K562 (cell line): ENCODE data around the gene FGF22. TPM values are rescaled to one million over a fixed set of nuclear protein-coding genes. Genes with fewer than 3 reads are reported as not detected.
A peak's percentile ranks its signal among the peaks of the same experiment; 100 is the strongest.

Source experiments
- BRD9 ChIP-seq: fragments of 450-650 bp; IDR thresholded peaks from 2 replicates; pipeline ENCODE4 v1.6.1; 2018; ENCODE audit warnings: low read depth; ENCODE audit not compliant: partially characterized antibody
- CBFA2T2 ChIP-seq: fragments of 450-650 bp; conservative IDR thresholded peaks from 2 replicates; pipeline ENCODE4 v1.6.1; 2017; ENCODE audit warnings: mild to moderate bottlenecking
- ELF4 ChIP-seq: fragments of 450-650 bp; formaldehyde crosslinking; IDR thresholded peaks from 2 replicates; pipeline ENCODE4 v1.4.0; 2022; ENCODE audit warnings: missing genetic modification characterization
- MAZ ChIP-seq, 2 experiments: fragments of 450-650 bp in 1 of 2; sonication (generic) in 1 of 2; formaldehyde crosslinking; IDR thresholded peaks in 1 of 2; conservative IDR thresholded peaks in 1 of 2; 2 replicates each; pipeline versions ENCODE4 v1.4.0 to v1.5.0; 2020; ENCODE audit warnings: mild to moderate bottlenecking in 1 of 2, missing genetic modification reagents in 1 of 2
- MYC ChIP-seq, 2 experiments: fragments of 250-450 bp in 1 of 2; sonication (Bioruptor Pico) in 1 of 2; IDR thresholded peaks; 2 replicates each; pipeline versions ENCODE4 v1.5.1 to v1.6.1; 2012 to 2021; ENCODE audit warnings: low read depth in 2 of 2, borderline replicate concordance in 1 of 2, improper control_type of control experiment in 1 of 2, low read length in 1 of 2, mild to moderate bottlenecking in 1 of 2, moderate library complexity in 1 of 2
- PTRF ChIP-seq: fragments of 450-650 bp; IDR thresholded peaks from 2 replicates; pipeline ENCODE4 v1.6.1; 2016; ENCODE audit warnings: mild to moderate bottlenecking, missing genetic modification characterization, missing compliant biosample characterization
- RBM34 ChIP-seq: fragments of 200-400 bp; formaldehyde crosslinking; IDR thresholded peaks from 2 replicates; pipeline ENCODE4 v1.6.1; 2018; ENCODE audit warnings: low read length, borderline replicate concordance; ENCODE audit not compliant: insufficient read depth
- RFX1 ChIP-seq: fragments of 450-650 bp; IDR thresholded peaks from 2 replicates; pipeline ENCODE4 v1.6.1; 2016; ENCODE audit warnings: mild to moderate bottlenecking, moderate library complexity
- RFX5 ChIP-seq: IDR thresholded peaks from 2 replicates; pipeline ENCODE4 v1.6.1; 2011; ENCODE audit warnings: low read depth, mild to moderate bottlenecking, improper control_type of control experiment, low read length
- RFX7 ChIP-seq: fragments of 250-450 bp; sonication (Bioruptor Pico); IDR thresholded peaks from 2 replicates; pipeline ENCODE4 v1.5.1; 2021; ENCODE audit warnings: mild to moderate bottlenecking
- SP1 ChIP-seq: sonication (generic); formaldehyde crosslinking; IDR thresholded peaks from 2 replicates; pipeline ENCODE4 v1.8.1; 2022; ENCODE audit warnings: mild to moderate bottlenecking, missing genetic modification reagents
- ZNF184 ChIP-seq: sonication (generic); formaldehyde crosslinking; IDR thresholded peaks from 2 replicates; pipeline ENCODE4 v1.5.0; 2020; ENCODE audit warnings: missing genetic modification reagents
- polyA plus RNA-seq, 8 experiments: library from polyadenylated mRNA; depleted of rRNA in 4 of 8; stranded (reverse) in 5 of 8; unstranded in 3 of 8; fragments of >200 nt; fragmentation: Nextera tagmentation in 2 of 8; fragmentation: Illumina TruSeq in 1 of 8; extraction: Ambion mirVana in 2 of 8; extraction: Trizol in 1 of 8; gene quantifications; 2 replicates each; pipeline versions ENCODE4 v1.2.1 to v1.2.3, GENCODE V29; 2011 to 2014; ENCODE audit warnings: inconsistent platforms in 1 of 8, missing spikeins in 1 of 8
- total RNA-seq, 7 experiments: library from RNA; depleted of rRNA in 6 of 7; stranded (reverse); fragments of >200 nt in 6 of 7; fragmentation: Illumina TruSeq in 2 of 7; extraction: Trizol in 2 of 7; gene quantifications; 2 replicates each; pipeline versions ENCODE4 v1.2.1 to v1.2.3, GENCODE V29; 2011 to 2021; ENCODE audit warnings: low replicate concordance in 1 of 7
- TF ChIP-seq, protein P1 (sequence below): sonication (generic); formaldehyde crosslinking; IDR thresholded peaks from 2 replicates; pipeline ENCODE4 v1.9.0; 2022; ENCODE audit warnings: mild to moderate bottlenecking, missing genetic modification reagents
- TF ChIP-seq, protein P2 (sequence below): fragments of 450-650 bp; IDR thresholded peaks from 2 replicates; pipeline ENCODE4 v1.6.1; 2016; ENCODE audit warnings: mild to moderate bottlenecking, moderate library complexity
- TF ChIP-seq, protein P3 (sequence below): sonication (generic); formaldehyde crosslinking; IDR thresholded peaks from 2 replicates; pipeline ENCODE4 v1.8.1; 2023; ENCODE audit warnings: mild to moderate bottlenecking, missing genetic modification reagents, moderate library complexity

FGF22 gene
- total and polyA plus RNA-seq, 9 of the 15 experiments (the other 6 are each of a cell fraction or from before 2014, with no cell fraction given), result 0.14 to 2.2 (median 0.86) TPM; not detected in 4

DNA sequence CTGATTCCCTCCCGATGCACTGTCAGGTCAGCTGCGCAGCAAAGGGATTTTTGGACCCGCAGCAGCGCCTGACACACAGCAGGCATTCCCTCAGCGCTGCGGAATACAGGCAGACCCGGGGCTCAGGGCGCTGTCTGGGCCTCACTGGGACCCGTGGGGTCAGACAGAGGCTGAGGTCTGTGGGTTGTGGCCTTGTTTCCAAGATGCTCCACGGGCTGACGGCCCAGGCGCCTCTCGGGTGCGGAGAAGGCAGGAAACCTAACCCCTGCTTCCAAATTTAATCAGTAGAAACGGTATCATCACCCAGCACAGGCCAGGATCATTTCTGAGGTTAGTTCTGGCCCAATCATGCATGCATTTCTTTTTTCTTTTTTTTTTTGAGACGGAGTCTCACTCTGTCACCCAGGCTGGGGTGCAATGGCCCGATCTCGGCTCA is 24.0 kb downstream of the FGF22 start (continued):
- no peak for TF ChIP-seq RFX7
- no peak for TF ChIP-seq ZNF184
- TF ChIP-seq RFX5, result no peak
- TF ChIP-seq, protein P1, sequence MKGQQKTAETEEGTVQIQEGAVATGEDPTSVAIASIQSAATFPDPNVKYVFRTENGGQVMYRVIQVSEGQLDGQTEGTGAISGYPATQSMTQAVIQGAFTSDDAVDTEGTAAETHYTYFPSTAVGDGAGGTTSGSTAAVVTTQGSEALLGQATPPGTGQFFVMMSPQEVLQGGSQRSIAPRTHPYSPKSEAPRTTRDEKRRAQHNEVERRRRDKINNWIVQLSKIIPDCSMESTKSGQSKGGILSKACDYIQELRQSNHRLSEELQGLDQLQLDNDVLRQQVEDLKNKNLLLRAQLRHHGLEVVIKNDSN (CRISPR knock-in tag), result 0 out of 2 replicates have a peak, but pooled peaks have one; percentile 17
- no peak for TF ChIP-seq RFX1
- no peak for TF ChIP-seq MYC (IDR thresholded peaks at IDR 0.05; ENCODE audit: low read depth, low read length)
- peak; percentile 72; the same call in 1 of the 2 replicates for TF ChIP-seq MYC (CRISPR knock-in tag; IDR thresholded peaks at IDR 0.05; ENCODE audit: borderline replicate concordance, low read depth)
- TF ChIP-seq RBM34, result no peak
- TF ChIP-seq CBFA2T2, result no peak
- no peak for TF ChIP-seq MAZ (CRISPR knock-in tag; conservative IDR thresholded peaks at IDR 0.05 in 1 of 2, IDR thresholded peaks at IDR 0.05 in 1 of 2)
- TF ChIP-seq BRD9, result no peak
- TF ChIP-seq ELF4 (CRISPR knock-in tag), result no peak
- TF ChIP-seq, protein P2, sequence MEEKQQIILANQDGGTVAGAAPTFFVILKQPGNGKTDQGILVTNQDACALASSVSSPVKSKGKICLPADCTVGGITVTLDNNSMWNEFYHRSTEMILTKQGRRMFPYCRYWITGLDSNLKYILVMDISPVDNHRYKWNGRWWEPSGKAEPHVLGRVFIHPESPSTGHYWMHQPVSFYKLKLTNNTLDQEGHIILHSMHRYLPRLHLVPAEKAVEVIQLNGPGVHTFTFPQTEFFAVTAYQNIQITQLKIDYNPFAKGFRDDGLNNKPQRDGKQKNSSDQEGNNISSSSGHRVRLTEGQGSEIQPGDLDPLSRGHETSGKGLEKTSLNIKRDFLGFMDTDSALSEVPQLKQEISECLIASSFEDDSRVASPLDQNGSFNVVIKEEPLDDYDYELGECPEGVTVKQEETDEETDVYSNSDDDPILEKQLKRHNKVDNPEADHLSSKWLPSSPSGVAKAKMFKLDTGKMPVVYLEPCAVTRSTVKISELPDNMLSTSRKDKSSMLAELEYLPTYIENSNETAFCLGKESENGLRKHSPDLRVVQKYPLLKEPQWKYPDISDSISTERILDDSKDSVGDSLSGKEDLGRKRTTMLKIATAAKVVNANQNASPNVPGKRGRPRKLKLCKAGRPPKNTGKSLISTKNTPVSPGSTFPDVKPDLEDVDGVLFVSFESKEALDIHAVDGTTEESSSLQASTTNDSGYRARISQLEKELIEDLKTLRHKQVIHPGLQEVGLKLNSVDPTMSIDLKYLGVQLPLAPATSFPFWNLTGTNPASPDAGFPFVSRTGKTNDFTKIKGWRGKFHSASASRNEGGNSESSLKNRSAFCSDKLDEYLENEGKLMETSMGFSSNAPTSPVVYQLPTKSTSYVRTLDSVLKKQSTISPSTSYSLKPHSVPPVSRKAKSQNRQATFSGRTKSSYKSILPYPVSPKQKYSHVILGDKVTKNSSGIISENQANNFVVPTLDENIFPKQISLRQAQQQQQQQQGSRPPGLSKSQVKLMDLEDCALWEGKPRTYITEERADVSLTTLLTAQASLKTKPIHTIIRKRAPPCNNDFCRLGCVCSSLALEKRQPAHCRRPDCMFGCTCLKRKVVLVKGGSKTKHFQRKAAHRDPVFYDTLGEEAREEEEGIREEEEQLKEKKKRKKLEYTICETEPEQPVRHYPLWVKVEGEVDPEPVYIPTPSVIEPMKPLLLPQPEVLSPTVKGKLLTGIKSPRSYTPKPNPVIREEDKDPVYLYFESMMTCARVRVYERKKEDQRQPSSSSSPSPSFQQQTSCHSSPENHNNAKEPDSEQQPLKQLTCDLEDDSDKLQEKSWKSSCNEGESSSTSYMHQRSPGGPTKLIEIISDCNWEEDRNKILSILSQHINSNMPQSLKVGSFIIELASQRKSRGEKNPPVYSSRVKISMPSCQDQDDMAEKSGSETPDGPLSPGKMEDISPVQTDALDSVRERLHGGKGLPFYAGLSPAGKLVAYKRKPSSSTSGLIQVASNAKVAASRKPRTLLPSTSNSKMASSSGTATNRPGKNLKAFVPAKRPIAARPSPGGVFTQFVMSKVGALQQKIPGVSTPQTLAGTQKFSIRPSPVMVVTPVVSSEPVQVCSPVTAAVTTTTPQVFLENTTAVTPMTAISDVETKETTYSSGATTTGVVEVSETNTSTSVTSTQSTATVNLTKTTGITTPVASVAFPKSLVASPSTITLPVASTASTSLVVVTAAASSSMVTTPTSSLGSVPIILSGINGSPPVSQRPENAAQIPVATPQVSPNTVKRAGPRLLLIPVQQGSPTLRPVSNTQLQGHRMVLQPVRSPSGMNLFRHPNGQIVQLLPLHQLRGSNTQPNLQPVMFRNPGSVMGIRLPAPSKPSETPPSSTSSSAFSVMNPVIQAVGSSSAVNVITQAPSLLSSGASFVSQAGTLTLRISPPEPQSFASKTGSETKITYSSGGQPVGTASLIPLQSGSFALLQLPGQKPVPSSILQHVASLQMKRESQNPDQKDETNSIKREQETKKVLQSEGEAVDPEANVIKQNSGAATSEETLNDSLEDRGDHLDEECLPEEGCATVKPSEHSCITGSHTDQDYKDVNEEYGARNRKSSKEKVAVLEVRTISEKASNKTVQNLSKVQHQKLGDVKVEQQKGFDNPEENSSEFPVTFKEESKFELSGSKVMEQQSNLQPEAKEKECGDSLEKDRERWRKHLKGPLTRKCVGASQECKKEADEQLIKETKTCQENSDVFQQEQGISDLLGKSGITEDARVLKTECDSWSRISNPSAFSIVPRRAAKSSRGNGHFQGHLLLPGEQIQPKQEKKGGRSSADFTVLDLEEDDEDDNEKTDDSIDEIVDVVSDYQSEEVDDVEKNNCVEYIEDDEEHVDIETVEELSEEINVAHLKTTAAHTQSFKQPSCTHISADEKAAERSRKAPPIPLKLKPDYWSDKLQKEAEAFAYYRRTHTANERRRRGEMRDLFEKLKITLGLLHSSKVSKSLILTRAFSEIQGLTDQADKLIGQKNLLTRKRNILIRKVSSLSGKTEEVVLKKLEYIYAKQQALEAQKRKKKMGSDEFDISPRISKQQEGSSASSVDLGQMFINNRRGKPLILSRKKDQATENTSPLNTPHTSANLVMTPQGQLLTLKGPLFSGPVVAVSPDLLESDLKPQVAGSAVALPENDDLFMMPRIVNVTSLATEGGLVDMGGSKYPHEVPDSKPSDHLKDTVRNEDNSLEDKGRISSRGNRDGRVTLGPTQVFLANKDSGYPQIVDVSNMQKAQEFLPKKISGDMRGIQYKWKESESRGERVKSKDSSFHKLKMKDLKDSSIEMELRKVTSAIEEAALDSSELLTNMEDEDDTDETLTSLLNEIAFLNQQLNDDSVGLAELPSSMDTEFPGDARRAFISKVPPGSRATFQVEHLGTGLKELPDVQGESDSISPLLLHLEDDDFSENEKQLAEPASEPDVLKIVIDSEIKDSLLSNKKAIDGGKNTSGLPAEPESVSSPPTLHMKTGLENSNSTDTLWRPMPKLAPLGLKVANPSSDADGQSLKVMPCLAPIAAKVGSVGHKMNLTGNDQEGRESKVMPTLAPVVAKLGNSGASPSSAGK, result no peak
- peak; percentile 54; the same call in 1 of the 2 replicates for TF ChIP-seq SP1 (CRISPR knock-in tag)
- TF ChIP-seq, protein P3, sequence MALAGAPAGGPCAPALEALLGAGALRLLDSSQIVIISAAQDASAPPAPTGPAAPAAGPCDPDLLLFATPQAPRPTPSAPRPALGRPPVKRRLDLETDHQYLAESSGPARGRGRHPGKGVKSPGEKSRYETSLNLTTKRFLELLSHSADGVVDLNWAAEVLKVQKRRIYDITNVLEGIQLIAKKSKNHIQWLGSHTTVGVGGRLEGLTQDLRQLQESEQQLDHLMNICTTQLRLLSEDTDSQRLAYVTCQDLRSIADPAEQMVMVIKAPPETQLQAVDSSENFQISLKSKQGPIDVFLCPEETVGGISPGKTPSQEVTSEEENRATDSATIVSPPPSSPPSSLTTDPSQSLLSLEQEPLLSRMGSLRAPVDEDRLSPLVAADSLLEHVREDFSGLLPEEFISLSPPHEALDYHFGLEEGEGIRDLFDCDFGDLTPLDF, result no peak
- TF ChIP-seq PTRF (tag), result no peak
